Neutrophil (primary cell): ENCODE results near the gene URI1.
"Not testable (repeated sequence)": the region's sequence is repeated elsewhere in the genome, so short reads cannot be mapped to it uniquely, and the experiment has no call there.

Source experiments
- H3K27ac ChIP-seq: fragments of 200-600 bp; sonication (generic); 2 replicates; pipeline ENCODE4 v1.5.1; 2016; ENCODE audit warnings: mild to moderate bottlenecking, moderate library complexity
- H3K27me3 ChIP-seq: fragments of 200-600 bp; sonication (generic); 2 replicates; pipeline ENCODE4 v1.6.0; 2016; ENCODE audit warnings: mild to moderate bottlenecking
- H3K36me3 ChIP-seq: fragments of 200-600 bp; sonication (generic); 2 replicates; pipeline ENCODE4 v1.5.1; 2017
- H3K4me1 ChIP-seq, 2 experiments: fragments of 200-600 bp in 1 of 2; sonication (generic) in 1 of 2; 1 replicate in 1 of 2; 2 replicates in 1 of 2; pipeline versions ENCODE4 v1.5.1 to v1.6.1; 2013 to 2016; ENCODE audit warnings: low read depth in 1 of 2, low read length in 1 of 2, mild to moderate bottlenecking in 1 of 2, moderate library complexity in 1 of 2; ENCODE audit not compliant: control insufficient read depth in 1 of 2, insufficient read depth in 1 of 2
- H3K4me3 ChIP-seq, 2 experiments: fragments of 200-600 bp in 1 of 2; sonication (generic) in 1 of 2; 1 replicate in 1 of 2; 2 replicates in 1 of 2; pipeline ENCODE4 v1.5.1; 2013 to 2016; ENCODE audit warnings: low read depth in 1 of 2, low read length in 1 of 2, mild to moderate bottlenecking in 1 of 2, moderate library complexity in 1 of 2
- H3K9me3 ChIP-seq: fragments of 200-600 bp; sonication (generic); 2 replicates; pipeline ENCODE4 v1.5.1; 2016
- CTCF ChIP-seq: fragments of 200-600 bp; sonication (generic); IDR thresholded peaks from 2 replicates; pipeline ENCODE4 v1.5.1; 2016; ENCODE audit warnings: antibody characterized with exemption

Gene URI1

GRCh38 chr19:29908963-29909944 is 32.8 kb upstream of the URI1 start:
- no peaks in the 10 kb centered on the region for H3K27me3 ChIP-seq
- no peaks in the 10 kb centered on the region for H3K4me1 ChIP-seq
- TF ChIP-seq CTCF = no peak
- no peaks in the 10 kb centered on the region for H3K36me3 ChIP-seq
- H3K9me3 ChIP-seq = no peaks in the 10 kb centered on the region
- H3K4me3 ChIP-seq = no peak overlapping the region
- no peak overlapping the region for H3K27ac ChIP-seq

GRCh38 chr19:29914933-29915332 is 27.1 kb upstream of the URI1 start:
- no peak overlapping the region for H3K4me3 ChIP-seq
- no peak overlapping the region for H3K27ac ChIP-seq
- no peaks in the 10 kb centered on the region for H3K9me3 ChIP-seq
- H3K36me3 ChIP-seq = no peaks in the 10 kb centered on the region
- no peak for TF ChIP-seq CTCF
- no peaks in the 10 kb centered on the region for H3K4me1 ChIP-seq
- no peaks in the 10 kb centered on the region for H3K27me3 ChIP-seq

- H3K27ac ChIP-seq, H3K4me3 ChIP-seq, H3K9me3 ChIP-seq, H3K4me1 ChIP-seq, H3K27me3 ChIP-seq, H3K36me3 ChIP-seq: not testable (repeated sequence)
These were observed 26.2 kb upstream of the URI1 start for GRCh38 chr19:29915832-29916231.

- Histone ChIP-seq H3K9me3 (no peaks in the 10 kb centered on the region), H3K27me3 (no peaks in the 10 kb centered on the region), H3K4me1 (no peaks in the 10 kb centered on the region), H3K36me3 (no peaks in the 10 kb centered on the region), H3K27ac (no peak overlapping the region), H3K4me3 (no peak overlapping the region)
- TF ChIP-seq CTCF = no peak
These were observed 24.1 kb upstream of the URI1 start for GRCh38 chr19:29917911-29918310.

GRCh38 chr19:29918891-29919290 is 23.1 kb upstream of the URI1 start:
- H3K4me1 ChIP-seq = no peaks in the 10 kb centered on the region
- H3K36me3 ChIP-seq = no peaks in the 10 kb centered on the region
- H3K27ac ChIP-seq = no peak overlapping the region
- no peak for TF ChIP-seq CTCF
- H3K9me3 ChIP-seq = no peaks in the 10 kb centered on the region
- no peak overlapping the region for H3K4me3 ChIP-seq
- no peaks in the 10 kb centered on the region for H3K27me3 ChIP-seq

GRCh38 chr19:29922972-29923371 is 19.1 kb upstream of the URI1 start:
- no peak overlapping the region for H3K27ac ChIP-seq
- H3K27me3 ChIP-seq = no peaks in the 10 kb centered on the region
- no peak overlapping the region for H3K4me3 ChIP-seq
- TF ChIP-seq CTCF = no peak
- H3K4me1 ChIP-seq = no peaks in the 10 kb centered on the region
- H3K36me3 ChIP-seq = no peaks in the 10 kb centered on the region
- no peaks in the 10 kb centered on the region for H3K9me3 ChIP-seq
